HepG2 (cell line): ENCODE data around the gene ARSB. TPM values are rescaled to one million over a fixed set of nuclear protein-coding genes. Genes with fewer than 3 reads are reported as not detected.

Experiments used
- ATAC-seq: fragments of 200-7000 bp; cut with Tn5 transposase; 3 replicates; pipeline ENCODE4 v1.9.1; 2020; ENCODE audit warnings: mild to moderate bottlenecking, moderate library complexity
- BruUV-seq: library from RNA; stranded (reverse); fragments of 400-500 nt; replicated peaks from 2 replicates; lab custom pipeline; 2021; lab: Mats Ljungman, UMichigan
- CTCF ChIA-PET: fragments of 300-600 bp; formaldehyde crosslinking; extraction: SDS; loops from one replicate; lab custom pipeline; 2021; ENCODE audit warnings: low total read pairs, inconsistent platforms, low intra/inter-chr PET ratio; lab: Yijun Ruan, JAX
- POLR2A ChIA-PET: fragments of 350-600 bp; sonication (Branson Sonifier 250); formaldehyde crosslinking; loops from one replicate; lab custom pipeline; 2020; ENCODE audit warnings: antibody characterized with exemption, inconsistent platforms; lab: Yijun Ruan, JAX
- DNase-seq: peaks from one replicate; pipeline ENCODE4 v3.0.0-alpha.2; 2015; ENCODE audit warnings: low spot score
- FAIRE-seq: peaks from 3 replicates; lab custom pipeline; 2011; peaks lifted over from hg19 to GRCh38; lab: Jason Lieb, UNC
- H2AFZ ChIP-seq: one replicate; pipeline ENCODE4 v1.6.1; 2011; ENCODE audit warnings: low read length, inconsistent platforms
- H3K27ac ChIP-seq: fragments of 300-600 bp; 3 replicates; pipeline ENCODE4 v1.8.0; 2011; ENCODE audit warnings: mixed run types, mild to moderate bottlenecking, mixed read lengths, low read length, inconsistent platforms; ENCODE audit not compliant: insufficient read depth; ENCODE audit errors: extremely low read length
- H3K27me3 ChIP-seq, 2 experiments: fragments of 200-600 bp in 1 of 2; 2 replicates in 1 of 2; 3 replicates in 1 of 2; pipeline versions ENCODE4 v1.6.0 to v1.8.0; 2011; ENCODE audit warnings: low read length in 2 of 2, mild to moderate bottlenecking in 2 of 2, moderate library complexity in 2 of 2, inconsistent platforms in 1 of 2; ENCODE audit not compliant: insufficient read depth in 2 of 2, control insufficient read depth in 1 of 2
- H3K36me3 ChIP-seq, 2 experiments: fragments of 200-600 bp in 1 of 2; replicated peaks in 1 of 2; 2 replicates in 1 of 2; 3 replicates in 1 of 2; pipeline versions ENCODE4 v1.5.1 to v1.8.0; 2011; ENCODE audit warnings: low read length in 2 of 2, inconsistent platforms in 1 of 2; ENCODE audit not compliant: insufficient read depth in 2 of 2, control insufficient read depth in 1 of 2
- H3K4me1 ChIP-seq: 2 replicates; pipeline ENCODE4 v1.5.1; 2012; ENCODE audit warnings: low read length, inconsistent platforms; ENCODE audit not compliant: insufficient read depth
- H3K4me2 ChIP-seq: 2 replicates; pipeline ENCODE4 v1.6.0; 2011; ENCODE audit warnings: low read depth, low read length, inconsistent platforms
- H3K4me3 ChIP-seq, 3 experiments: fragments of 200-600 bp in 1 of 3; sonication (generic), shearing (Covaris generic) in 1 of 3; replicated peaks in 1 of 3; 2 replicates each; pipeline ENCODE4 v1.5.1; 2011 to 2016; ENCODE audit warnings: low read length in 3 of 3, inconsistent platforms in 2 of 3, low read depth in 2 of 3, mild to moderate bottlenecking in 2 of 3, control low read depth in 1 of 3, mixed read lengths in 1 of 3; ENCODE audit not compliant: insufficient read depth in 1 of 3
- H3K79me2 ChIP-seq: one replicate; pipeline ENCODE4 v1.6.1; 2011; ENCODE audit warnings: low read length, inconsistent platforms; ENCODE audit not compliant: insufficient read depth
- H3K9ac ChIP-seq: 2 replicates; pipeline ENCODE4 v1.6.0; 2011; ENCODE audit warnings: mild to moderate bottlenecking, low read depth, low read length, inconsistent platforms; ENCODE audit not compliant: insufficient read depth
- H3K9me3 ChIP-seq: 2 replicates; pipeline ENCODE4 v1.5.1; 2012; ENCODE audit warnings: mild to moderate bottlenecking, low read length
- H4K20me1 ChIP-seq: 2 replicates; pipeline ENCODE4 v1.6.0; 2011; ENCODE audit warnings: inconsistent platforms, mild to moderate bottlenecking, low read length, moderate library complexity; ENCODE audit not compliant: insufficient read depth
- NR2F1 ChIP-seq, 2 experiments: fragments of 450-650 bp in 1 of 2; formaldehyde crosslinking in 1 of 2; IDR thresholded peaks; 2 replicates each; pipeline versions ENCODE4 v1.5.0 to v1.6.1; 2016 to 2020; ENCODE audit warnings: mild to moderate bottlenecking in 1 of 2, missing compliant biosample characterization in 1 of 2, missing genetic modification reagents in 1 of 2, moderate library complexity in 1 of 2
- PTBP1 ChIP-seq: fragments of 200-400 bp; formaldehyde crosslinking; IDR thresholded peaks from 2 replicates; pipeline ENCODE4 v1.6.1; 2018; ENCODE audit warnings: low read length, low read depth; ENCODE audit not compliant: poor library complexity, severe bottlenecking
- RAD51 ChIP-seq: fragments of 450-650 bp; IDR thresholded peaks from 2 replicates; pipeline ENCODE4 v1.6.1; 2016; ENCODE audit warnings: borderline replicate concordance
- ZNF430 ChIP-seq: sonication (generic); formaldehyde crosslinking; IDR thresholded peaks from 2 replicates; pipeline ENCODE4 v1.9.0; 2021; ENCODE audit warnings: mild to moderate bottlenecking, missing genetic modification reagents
- WGBS: methylation state at CpG from one replicate; pipeline ENCODE4 v1.1.6; 2017; ENCODE audit warnings: low lambda C conversion rate; 5-methylcytosine and 5-hydroxymethylcytosine counted together
- in situ Hi-C: cut with HindIII; loops from 2 replicates; pipeline ENCODE4 v1.10.0; 2017; ENCODE audit warnings: low pct_unique_long_range_greater_than_20kb; ENCODE audit not compliant: extremely low pct_ligation_motif_present
- intact Hi-C: fragments of 100-400 bp; cut with micrococcal nuclease; formaldehyde crosslinking; loops from one replicate; pipeline ENCODE4 v1.10.0; 2022; ENCODE audit not compliant: unreplicated experiment
- polyA plus RNA-seq, 8 experiments: library from polyadenylated mRNA; depleted of rRNA in 3 of 8; stranded (reverse) in 7 of 8; unstranded in 1 of 8; fragments of >200 nt; fragmentation: Illumina TruSeq in 4 of 8; extraction: Trizol in 4 of 8; gene quantifications; 2 replicates each; pipeline versions ENCODE4 v1.2.1 to v1.2.3, GENCODE V29; 2011 to 2016; ENCODE audit warnings: low read depth in 4 of 8, missing spikeins in 1 of 8, mixed read lengths in 1 of 8; ENCODE audit not compliant: insufficient read depth in 1 of 8
- total RNA-seq, 5 experiments: library from RNA; depleted of rRNA; stranded (reverse); fragments of >200 nt; fragmentation: Illumina TruSeq; extraction: Trizol; gene quantifications; 2 replicates each; pipeline ENCODE4 v1.2.3, GENCODE V29; 2016; ENCODE audit warnings: low read depth in 1 of 5
- TF ChIP-seq, protein P1 (sequence below): sonication (generic); formaldehyde crosslinking; IDR thresholded peaks from 2 replicates; pipeline ENCODE4; 2020; ENCODE audit warnings: missing genetic modification reagents, mild to moderate bottlenecking, borderline replicate concordance
- TF ChIP-seq, protein P2 (sequence below): fragments of 450-650 bp; IDR thresholded peaks from 2 replicates; pipeline ENCODE4 v1.6.1; 2016

Gene ARSB
- total and polyA plus RNA-seq, 2 of the 13 experiments (the other 11 are each of a cell fraction or from before 2014, with no cell fraction given): 52.6 to 66.4 TPM

DNA sequence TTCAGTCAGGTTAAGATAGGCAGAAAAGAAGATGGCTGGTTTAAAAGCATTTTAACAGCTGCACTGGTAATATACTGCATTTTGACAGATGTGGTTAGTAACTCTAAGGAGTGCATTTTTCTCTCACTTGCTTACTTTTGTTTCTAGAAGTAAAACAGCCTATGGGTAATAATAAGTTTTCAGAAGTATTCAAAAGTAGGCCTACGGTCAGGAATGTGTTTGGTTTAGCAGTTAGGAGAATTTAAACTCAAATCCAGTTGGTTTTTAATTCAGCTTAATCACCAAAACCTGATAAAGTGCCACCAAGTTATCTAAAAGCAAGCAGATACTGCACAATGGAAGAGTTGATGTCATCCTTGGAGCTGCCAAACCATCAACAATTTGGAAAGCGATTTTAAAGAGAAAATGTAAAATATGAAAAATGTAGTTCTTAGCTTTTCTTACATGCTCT is 160.3 kb downstream of the ARSB start:
- in situ Hi-C loops: no loop called here
- 89% methylated on average over 2 of the region's 2 CpGs for WGBS
- POLR2A ChIA-PET: no interaction called here

More for the DNA sequence above, 160.3 kb downstream of the ARSB start:
- no peak overlapping the region for H2AFZ ChIP-seq
- ATAC-seq (no peak), DNase-seq (no peak), FAIRE-seq (no peak)
- no peak overlapping the region for H3K4me3 ChIP-seq
- H3K79me2 ChIP-seq: no peaks in the 10 kb centered on the region
- no peak for TF ChIP-seq PTBP1
- TF ChIP-seq NR2F1 (CRISPR knock-in tag; IDR thresholded peaks at IDR 0.05): no peak
- TF ChIP-seq ZNF430 (CRISPR knock-in tag): no peak
- TF ChIP-seq, protein P1, sequence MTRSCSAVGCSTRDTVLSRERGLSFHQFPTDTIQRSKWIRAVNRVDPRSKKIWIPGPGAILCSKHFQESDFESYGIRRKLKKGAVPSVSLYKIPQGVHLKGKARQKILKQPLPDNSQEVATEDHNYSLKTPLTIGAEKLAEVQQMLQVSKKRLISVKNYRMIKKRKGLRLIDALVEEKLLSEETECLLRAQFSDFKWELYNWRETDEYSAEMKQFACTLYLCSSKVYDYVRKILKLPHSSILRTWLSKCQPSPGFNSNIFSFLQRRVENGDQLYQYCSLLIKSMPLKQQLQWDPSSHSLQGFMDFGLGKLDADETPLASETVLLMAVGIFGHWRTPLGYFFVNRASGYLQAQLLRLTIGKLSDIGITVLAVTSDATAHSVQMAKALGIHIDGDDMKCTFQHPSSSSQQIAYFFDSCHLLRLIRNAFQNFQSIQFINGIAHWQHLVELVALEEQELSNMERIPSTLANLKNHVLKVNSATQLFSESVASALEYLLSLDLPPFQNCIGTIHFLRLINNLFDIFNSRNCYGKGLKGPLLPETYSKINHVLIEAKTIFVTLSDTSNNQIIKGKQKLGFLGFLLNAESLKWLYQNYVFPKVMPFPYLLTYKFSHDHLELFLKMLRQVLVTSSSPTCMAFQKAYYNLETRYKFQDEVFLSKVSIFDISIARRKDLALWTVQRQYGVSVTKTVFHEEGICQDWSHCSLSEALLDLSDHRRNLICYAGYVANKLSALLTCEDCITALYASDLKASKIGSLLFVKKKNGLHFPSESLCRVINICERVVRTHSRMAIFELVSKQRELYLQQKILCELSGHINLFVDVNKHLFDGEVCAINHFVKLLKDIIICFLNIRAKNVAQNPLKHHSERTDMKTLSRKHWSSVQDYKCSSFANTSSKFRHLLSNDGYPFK (CRISPR knock-in tag): no peak
- no peak for TF ChIP-seq RAD51
- TF ChIP-seq, protein P2, sequence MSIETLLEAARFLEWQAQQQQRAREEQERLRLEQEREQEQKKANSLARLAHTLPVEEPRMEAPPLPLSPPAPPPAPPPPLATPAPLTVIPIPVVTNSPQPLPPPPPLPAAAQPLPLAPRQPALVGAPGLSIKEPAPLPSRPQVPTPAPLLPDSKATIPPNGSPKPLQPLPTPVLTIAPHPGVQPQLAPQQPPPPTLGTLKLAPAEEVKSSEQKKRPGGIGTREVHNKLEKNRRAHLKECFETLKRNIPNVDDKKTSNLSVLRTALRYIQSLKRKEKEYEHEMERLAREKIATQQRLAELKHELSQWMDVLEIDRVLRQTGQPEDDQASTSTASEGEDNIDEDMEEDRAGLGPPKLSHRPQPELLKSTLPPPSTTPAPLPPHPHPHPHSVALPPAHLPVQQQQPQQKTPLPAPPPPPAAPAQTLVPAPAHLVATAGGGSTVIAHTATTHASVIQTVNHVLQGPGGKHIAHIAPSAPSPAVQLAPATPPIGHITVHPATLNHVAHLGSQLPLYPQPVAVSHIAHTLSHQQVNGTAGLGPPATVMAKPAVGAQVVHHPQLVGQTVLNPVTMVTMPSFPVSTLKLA: no peak
- no peaks in the 10 kb centered on the region for H3K4me1 ChIP-seq
- intact Hi-C loops: no loop called here
- H3K36me3 ChIP-seq: peaks cover 3 to 31% of the 10 kb centered on the region in 2 experiments
- H3K27ac ChIP-seq: no peak overlapping the region
- no peak overlapping the region for H3K4me2 ChIP-seq
- CTCF ChIA-PET: no interaction called here
- no peaks in the 10 kb centered on the region for H4K20me1 ChIP-seq
- no peak overlapping the region for H3K9ac ChIP-seq
- H3K27me3 ChIP-seq: no peaks in the 10 kb centered on the region
- BruUV-seq: no TSS peak
- no peaks in the 10 kb centered on the region for H3K9me3 ChIP-seq
